ENCODE measurements around the gene NID2.

DNA sequence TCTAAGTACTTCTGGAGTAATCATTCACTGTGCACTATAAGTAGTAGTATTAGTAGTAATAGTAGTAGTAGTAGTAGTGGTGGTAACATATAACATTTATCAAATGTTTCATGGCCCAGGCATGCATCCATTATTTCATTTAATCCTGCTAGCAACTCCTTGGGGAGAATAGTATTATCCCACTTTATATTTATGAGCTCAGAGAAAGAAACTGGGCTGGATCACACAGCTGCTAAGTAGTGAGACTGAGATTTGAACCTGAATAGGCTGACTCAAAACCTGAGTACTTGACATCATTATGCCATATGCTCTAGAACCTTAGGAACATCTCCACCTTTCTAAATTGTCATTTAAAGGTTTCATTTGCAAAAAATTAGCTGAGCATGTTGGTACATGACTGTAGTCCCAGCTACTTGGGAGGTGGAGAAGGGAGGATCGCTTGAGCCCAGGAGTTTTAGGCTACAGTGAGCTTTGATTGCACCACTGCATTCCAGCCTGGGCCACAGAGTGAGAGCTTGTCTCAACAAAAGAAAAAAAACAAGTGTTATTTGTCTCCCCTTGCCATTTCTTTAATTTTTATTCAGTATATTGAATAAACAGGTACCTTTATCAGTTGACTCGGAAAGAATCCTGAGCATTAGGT is 11.4 kb upstream of the NID2 start:
- TF ChIP-seq, protein P1, sequence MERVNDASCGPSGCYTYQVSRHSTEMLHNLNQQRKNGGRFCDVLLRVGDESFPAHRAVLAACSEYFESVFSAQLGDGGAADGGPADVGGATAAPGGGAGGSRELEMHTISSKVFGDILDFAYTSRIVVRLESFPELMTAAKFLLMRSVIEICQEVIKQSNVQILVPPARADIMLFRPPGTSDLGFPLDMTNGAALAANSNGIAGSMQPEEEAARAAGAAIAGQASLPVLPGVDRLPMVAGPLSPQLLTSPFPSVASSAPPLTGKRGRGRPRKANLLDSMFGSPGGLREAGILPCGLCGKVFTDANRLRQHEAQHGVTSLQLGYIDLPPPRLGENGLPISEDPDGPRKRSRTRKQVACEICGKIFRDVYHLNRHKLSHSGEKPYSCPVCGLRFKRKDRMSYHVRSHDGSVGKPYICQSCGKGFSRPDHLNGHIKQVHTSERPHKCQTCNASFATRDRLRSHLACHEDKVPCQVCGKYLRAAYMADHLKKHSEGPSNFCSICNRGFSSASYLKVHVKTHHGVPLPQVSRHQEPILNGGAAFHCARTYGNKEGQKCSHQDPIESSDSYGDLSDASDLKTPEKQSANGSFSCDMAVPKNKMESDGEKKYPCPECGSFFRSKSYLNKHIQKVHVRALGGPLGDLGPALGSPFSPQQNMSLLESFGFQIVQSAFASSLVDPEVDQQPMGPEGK (CRISPR knock-in tag; IDR thresholded peaks at IDR 0.05; ENCODE audit: borderline replicate concordance), result no peak
- TF ChIP-seq, protein P2, sequence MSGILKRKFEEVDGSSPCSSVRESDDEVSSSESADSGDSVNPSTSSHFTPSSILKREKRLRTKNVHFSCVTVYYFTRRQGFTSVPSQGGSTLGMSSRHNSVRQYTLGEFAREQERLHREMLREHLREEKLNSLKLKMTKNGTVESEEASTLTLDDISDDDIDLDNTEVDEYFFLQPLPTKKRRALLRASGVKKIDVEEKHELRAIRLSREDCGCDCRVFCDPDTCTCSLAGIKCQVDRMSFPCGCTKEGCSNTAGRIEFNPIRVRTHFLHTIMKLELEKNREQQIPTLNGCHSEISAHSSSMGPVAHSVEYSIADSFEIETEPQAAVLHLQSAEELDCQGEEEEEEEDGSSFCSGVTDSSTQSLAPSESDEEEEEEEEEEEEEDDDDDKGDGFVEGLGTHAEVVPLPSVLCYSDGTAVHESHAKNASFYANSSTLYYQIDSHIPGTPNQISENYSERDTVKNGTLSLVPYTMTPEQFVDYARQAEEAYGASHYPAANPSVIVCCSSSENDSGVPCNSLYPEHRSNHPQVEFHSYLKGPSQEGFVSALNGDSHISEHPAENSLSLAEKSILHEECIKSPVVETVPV (CRISPR knock-in tag; IDR thresholded peaks at IDR 0.05), result no peak
- TF ChIP-seq CSDC2 (CRISPR knock-in tag; IDR thresholded peaks at IDR 0.05) (no peak), ZFP30 (CRISPR knock-in tag; IDR thresholded peaks at IDR 0.05) (no peak), ZNF8 (CRISPR knock-in tag; IDR thresholded peaks at IDR 0.05) (no peak), ZNF70 (CRISPR knock-in tag; IDR thresholded peaks at IDR 0.05) (no peak)
